NT2/D1 (cell line): ENCODE data around the gene RND1.
"Not testable (repeated sequence)": the region's sequence is repeated elsewhere in the genome, so short reads cannot be mapped to it uniquely, and the experiment has no call there.

ENCODE experiments used
- DNase-seq: peaks from one replicate; pipeline ENCODE4 v3.0.0-alpha.2; 2011; ENCODE audit warnings: low read depth, low spot score
- H3K27me3 ChIP-seq: 2 replicates; pipeline ENCODE4 v1.6.0; 2011; ENCODE audit warnings: mild to moderate bottlenecking; ENCODE audit not compliant: insufficient read length, insufficient read depth
- H3K36me3 ChIP-seq: 2 replicates; pipeline ENCODE4 v1.6.1; 2011; ENCODE audit warnings: mild to moderate bottlenecking, low read length, mixed read lengths; ENCODE audit not compliant: insufficient read depth, insufficient read length
- H3K4me1 ChIP-seq: 2 replicates; pipeline ENCODE4 v1.5.1; 2011; ENCODE audit not compliant: insufficient read depth, insufficient read length
- H3K4me3 ChIP-seq: 2 replicates; pipeline ENCODE4 v1.5.1; 2011; ENCODE audit warnings: low read depth; ENCODE audit not compliant: insufficient read length
- H3K9ac ChIP-seq: 2 replicates; pipeline ENCODE4 v1.6.0; 2011; ENCODE audit warnings: low read depth; ENCODE audit not compliant: insufficient read length
- H3K9me3 ChIP-seq: 2 replicates; pipeline ENCODE4 v1.5.1; 2011; ENCODE audit warnings: mild to moderate bottlenecking, low read length; ENCODE audit not compliant: insufficient read depth
- SUZ12 ChIP-seq: IDR thresholded peaks from 2 replicates; pipeline ENCODE4 v1.6.1; 2011; ENCODE audit not compliant: insufficient read length, insufficient read depth; ENCODE audit errors: extremely low read depth
- YY1 ChIP-seq: IDR thresholded peaks from 2 replicates; pipeline ENCODE4 v1.6.1; 2011; ENCODE audit not compliant: insufficient read length, insufficient read depth
- ZNF274 ChIP-seq: IDR thresholded peaks from 2 replicates; pipeline ENCODE4 v1.6.1; 2011; ENCODE audit warnings: mild to moderate bottlenecking, low read depth, low read length

Gene RND1

GRCh38 chr12:48881686-48882314 lies 16.1 kb upstream of the RND1 start:
- TF ChIP-seq SUZ12: no peak
- TF ChIP-seq ZNF274: no peak
- TF ChIP-seq YY1: no peak
- peaks cover 12% of the 10 kb centered on the region for H3K4me1 ChIP-seq
- peak overlapping the region; percentile 19 for H3K4me3 ChIP-seq

GRCh38 chr12:48880647-48881046 lies 15.0 kb upstream of the RND1 start:
- Histone ChIP-seq H3K4me1 (peaks cover 12% of the 10 kb centered on the region), H3K4me3 (no peak overlapping the region), H3K36me3 (no peaks in the 10 kb centered on the region), H3K9ac (no peak overlapping the region), H3K27me3 (no peaks in the 10 kb centered on the region), H3K9me3 (no peaks in the 10 kb centered on the region)
- DNase-seq: no peak
- TF ChIP-seq ZNF274 (no peak), SUZ12 (no peak)

More at GRCh38 chr12:48881686-48882314, 16.1 kb upstream of the RND1 start:
- Histone ChIP-seq H3K36me3 (no peaks in the 10 kb centered on the region), H3K9me3 (no peaks in the 10 kb centered on the region), H3K9ac (peak overlapping the region; percentile 52), H3K27me3 (no peaks in the 10 kb centered on the region)
- DNase-seq: no peak

GRCh38 chr12:48878548-48878947 lies 12.9 kb upstream of the RND1 start:
- DNase-seq: no peak

GRCh38 chr12:48875944-48876515 lies 10.4 kb upstream of the RND1 start:
- H3K9ac ChIP-seq: no peak overlapping the region
- H3K9me3 ChIP-seq: no peaks in the 10 kb centered on the region
- no peaks in the 10 kb centered on the region for H3K27me3 ChIP-seq
- H3K4me3 ChIP-seq: no peak overlapping the region
- H3K4me1 ChIP-seq: peaks cover 6% of the 10 kb centered on the region
- TF ChIP-seq YY1: no peak
- no peak for TF ChIP-seq SUZ12
- no peak for TF ChIP-seq ZNF274
- DNase-seq: no peak
- H3K36me3 ChIP-seq: no peaks in the 10 kb centered on the region

More at GRCh38 chr12:48878548-48878947, 12.9 kb upstream of the RND1 start:
- H3K9ac ChIP-seq: no peak overlapping the region
- H3K4me3 ChIP-seq: no peak overlapping the region
- peaks cover 15% of the 10 kb centered on the region for H3K4me1 ChIP-seq
- H3K9me3 ChIP-seq: no peaks in the 10 kb centered on the region
- H3K36me3 ChIP-seq: no peaks in the 10 kb centered on the region
- no peaks in the 10 kb centered on the region for H3K27me3 ChIP-seq
- TF ChIP-seq ZNF274: no peak
- no peak for TF ChIP-seq SUZ12
- TF ChIP-seq YY1: no peak

- not testable (repeated sequence) for H3K4me1 ChIP-seq, H3K9ac ChIP-seq, H3K4me3 ChIP-seq, H3K27me3 ChIP-seq, DNase-seq, H3K36me3 ChIP-seq, H3K9me3 ChIP-seq
These were observed 7.9 kb upstream of the RND1 start for GRCh38 chr12:48873534-48873933.

- Histone ChIP-seq H3K4me1 (peaks cover 6% of the 10 kb centered on the region), H3K36me3 (no peaks in the 10 kb centered on the region), H3K4me3 (no peak overlapping the region), H3K9me3 (no peaks in the 10 kb centered on the region), H3K9ac (no peak overlapping the region), H3K27me3 (no peaks in the 10 kb centered on the region)
- TF ChIP-seq YY1 (no peak), SUZ12 (no peak), ZNF274 (no peak)
- no peak for DNase-seq
These were observed 7.4 kb upstream of the RND1 start for GRCh38 chr12:48873096-48873495.

- Histone ChIP-seq H3K27me3 (no peaks in the 10 kb centered on the region), H3K9me3 (no peaks in the 10 kb centered on the region), H3K36me3 (peaks cover 3% of the 10 kb centered on the region), H3K4me3 (no peak overlapping the region), H3K4me1 (peaks cover 5% of the 10 kb centered on the region), H3K9ac (no peak overlapping the region)
- DNase-seq: no peak
- no peak for TF ChIP-seq YY1
- no peak for TF ChIP-seq ZNF274
- TF ChIP-seq SUZ12: no peak
These were observed 3.5 kb upstream of the RND1 start for GRCh38 chr12:48869191-48869590.

GRCh38 chr12:48868451-48868850 lies 2.8 kb upstream of the RND1 start:
- Histone ChIP-seq H3K9ac (no peak overlapping the region), H3K4me3 (no peak overlapping the region), H3K4me1 (peaks cover 8% of the 10 kb centered on the region), H3K27me3 (no peaks in the 10 kb centered on the region), H3K36me3 (peaks cover 8% of the 10 kb centered on the region), H3K9me3 (no peaks in the 10 kb centered on the region)
- no peak for TF ChIP-seq SUZ12
- no peak for TF ChIP-seq YY1
- no peak for TF ChIP-seq ZNF274
- no peak for DNase-seq
